SK-MEL-5 (cell line): ENCODE results near the gene HECTD1. TPM values are rescaled to one million over a fixed set of nuclear protein-coding genes. Genes with fewer than 3 reads are reported as not detected.
"Not testable (repeated sequence)": the region's sequence is repeated elsewhere in the genome, so short reads cannot be mapped to it uniquely, and the experiment has no call there.

Experiments
- DNase-seq: peaks from one replicate; pipeline ENCODE4 v3.0.0-alpha.2; 2016; ENCODE audit warnings: low read depth, low spot score
- in situ Hi-C: cut with HindIII; loops from 2 replicates; pipeline ENCODE4 v1.10.0; 2016; ENCODE audit warnings: low sequenced_read_pairs, high pct_unique_total_duplicates, low pct_unique_long_range_greater_than_20kb
- total RNA-seq: library from RNA; depleted of rRNA; stranded (reverse); fragments of >200 nt; shearing (Covaris generic); gene quantifications from 2 replicates; pipeline ENCODE4 v1.2.3, GENCODE V29; 2014

HECTD1 gene
- total RNA-seq, 1 experiment from 2014 or later: 141 TPM

- in situ Hi-C loops: no loop called here
These were observed 116.5 kb downstream of the HECTD1 start for GRCh38 chr14:31090883-31091764.

GRCh38 chr14:31086466-31086865 is 121.1 kb downstream of the HECTD1 start:
- DNase-seq, in situ Hi-C loops: not testable (repeated sequence)

More at GRCh38 chr14:31090883-31091764, 116.5 kb downstream of the HECTD1 start:
- DNase-seq: peak; percentile 84

GRCh38 chr14:31085027-31085426 is 122.6 kb downstream of the HECTD1 start:
- in situ Hi-C loops: no loop called here

GRCh38 chr14:31084385-31084784 is 123.2 kb downstream of the HECTD1 start:
- DNase-seq: peak; percentile 17
- in situ Hi-C loops: no loop called here

More at GRCh38 chr14:31085027-31085426, 122.6 kb downstream of the HECTD1 start:
- no peak for DNase-seq

- in situ Hi-C loops: no loop called here
- no peak for DNase-seq
These were observed 123.8 kb downstream of the HECTD1 start for GRCh38 chr14:31083781-31084180.

- in situ Hi-C loops: no loop called here
- DNase-seq: no peak
These were observed 127.1 kb downstream of the HECTD1 start for GRCh38 chr14:31080484-31080883.

- no peak for DNase-seq
- in situ Hi-C loops: no loop called here
These were observed 127.5 kb downstream of the HECTD1 start for GRCh38 chr14:31080056-31080455.

GRCh38 chr14:31078766-31079165 is 128.8 kb downstream of the HECTD1 start:
- in situ Hi-C loops: no loop called here
- no peak for DNase-seq

- no peak for DNase-seq
- in situ Hi-C loops: no loop called here
These were observed 132.4 kb downstream of the HECTD1 start for GRCh38 chr14:31075144-31075543.

- in situ Hi-C loops: no loop called here
- DNase-seq: no peak
These were observed 136.4 kb downstream of the HECTD1 start for GRCh38 chr14:31071151-31071550.

- DNase-seq: no peak
- in situ Hi-C loops: no loop called here
These were observed 137.2 kb downstream of the HECTD1 start for GRCh38 chr14:31070431-31070830.

GRCh38 chr14:31069343-31069742 is 138.2 kb downstream of the HECTD1 start:
- in situ Hi-C loops: no loop called here
- no peak for DNase-seq

GRCh38 chr14:31068235-31068634 is 139.4 kb downstream of the HECTD1 start:
- no peak for DNase-seq
- in situ Hi-C loops: no loop called here

GRCh38 chr14:31062908-31063307 is 144.7 kb downstream of the HECTD1 start:
- in situ Hi-C loops, DNase-seq: not testable (repeated sequence)

GRCh38 chr14:31060253-31060875 is 147.2 kb downstream of the HECTD1 start:
- in situ Hi-C loops: no loop called here
- no peak for DNase-seq

- in situ Hi-C loops: no loop called here
- DNase-seq: no peak
These were observed 148.3 kb downstream of the HECTD1 start for GRCh38 chr14:31059152-31059924.

- DNase-seq: no peak
- in situ Hi-C loops: no loop called here
These were observed 149.8 kb downstream of the HECTD1 start for GRCh38 chr14:31057701-31058364.

GRCh38 chr14:31057035-31057434 is 150.6 kb downstream of the HECTD1 start:
- in situ Hi-C loops: no loop called here
- no peak for DNase-seq
